H4 (cell line): ENCODE data around the gene PIAS2. TPM values are rescaled to one million over a fixed set of nuclear protein-coding genes. Genes with fewer than 3 reads are reported as not detected.
A peak's percentile ranks its signal among the peaks of the same experiment; 100 is the strongest.
"Not testable (repeated sequence)": the region's sequence is repeated elsewhere in the genome, so short reads cannot be mapped to it uniquely, and the experiment has no call there.

Experiments
- DNase-seq: peaks from one replicate; pipeline ENCODE4 v3.0.0-alpha.2; 2015; ENCODE audit warnings: low spot score
- total RNA-seq: library from RNA; depleted of rRNA; stranded (reverse); fragments of >200 nt; shearing (Covaris generic); gene quantifications from 2 replicates; pipeline ENCODE4 v1.2.3, GENCODE V29; 2014; rRNA removed

The PIAS2 gene
- total RNA-seq, result 20.3 and 25.6 TPM in 2 replicates

GRCh38 chr18:46917108-46917802, at the start of gene PIAS2, which contains the start of gene KATNAL2:
TSS of gene PIAS2 (minus strand) at chr18:46917507. CDS start at chr18:46917345, 162 bp downstream.
TSS of gene KATNAL2 (plus strand) at chr18:46917602. CDS start at chr18:46946873, 29,271 bp downstream.
- peak; percentile 57 for DNase-seq

GRCh38 chr18:46966266-46966665, 49.0 kb upstream of the PIAS2 start:
- not testable (repeated sequence) for DNase-seq

GRCh38 chr18:46964579-46965293, 47.4 kb upstream of the PIAS2 start:
- DNase-seq, result not testable (repeated sequence)

GRCh38 chr18:46963656-46964578, 46.6 kb upstream of the PIAS2 start:
- not testable (repeated sequence) for DNase-seq

GRCh38 chr18:46958209-46958608, 40.9 kb upstream of the PIAS2 start:
- no peak for DNase-seq

- no peak for DNase-seq
Measured at GRCh38 chr18:46953195-46953594, 35.9 kb upstream of the PIAS2 start.

- DNase-seq, result no peak
Measured at GRCh38 chr18:46950064-46950656, 32.9 kb upstream of the PIAS2 start.

- no peak for DNase-seq
Measured at GRCh38 chr18:46946656-46947282, 29.5 kb upstream of the PIAS2 start.

- no peak for DNase-seq
Measured at GRCh38 chr18:46942646-46943045, 25.3 kb upstream of the PIAS2 start.

GRCh38 chr18:46939998-46940571, 22.8 kb upstream of the PIAS2 start:
- DNase-seq, result no peak

GRCh38 chr18:46939337-46939963, 22.1 kb upstream of the PIAS2 start:
- peak; percentile 62 for DNase-seq

- no peak for DNase-seq
Measured at GRCh38 chr18:46920653-46921052, 3.3 kb upstream of the PIAS2 start.

GRCh38 chr18:46920067-46920466, 2.8 kb upstream of the PIAS2 start:
- DNase-seq, result no peak

GRCh38 chr18:46917803-46918600, 695 bp upstream of the PIAS2 start:
- peak; percentile 24 for DNase-seq

GRCh38 chr18:46916551-46917107, 678 bp downstream of the PIAS2 start:
- peak; percentile 20 for DNase-seq

- DNase-seq, result no peak
Measured at GRCh38 chr18:46915800-46916550, 1.3 kb downstream of the PIAS2 start.

- no peak for DNase-seq
Measured at GRCh38 chr18:46910856-46911255, 6.5 kb downstream of the PIAS2 start.

GRCh38 chr18:46909497-46909896, 7.8 kb downstream of the PIAS2 start:
- DNase-seq, result no peak
